HL-60/S4 (cell line): ENCODE measurements around the gene ADAMTSL3.

Experiments used
- in situ Hi-C: fragments of 300-500 bp; cut with MboI; formaldehyde crosslinking; loops from 2 replicates; pipeline ENCODE4 v1.14.3; 2022; ENCODE audit warnings: low sequenced_read_pairs

Gene ADAMTSL3

DNA sequence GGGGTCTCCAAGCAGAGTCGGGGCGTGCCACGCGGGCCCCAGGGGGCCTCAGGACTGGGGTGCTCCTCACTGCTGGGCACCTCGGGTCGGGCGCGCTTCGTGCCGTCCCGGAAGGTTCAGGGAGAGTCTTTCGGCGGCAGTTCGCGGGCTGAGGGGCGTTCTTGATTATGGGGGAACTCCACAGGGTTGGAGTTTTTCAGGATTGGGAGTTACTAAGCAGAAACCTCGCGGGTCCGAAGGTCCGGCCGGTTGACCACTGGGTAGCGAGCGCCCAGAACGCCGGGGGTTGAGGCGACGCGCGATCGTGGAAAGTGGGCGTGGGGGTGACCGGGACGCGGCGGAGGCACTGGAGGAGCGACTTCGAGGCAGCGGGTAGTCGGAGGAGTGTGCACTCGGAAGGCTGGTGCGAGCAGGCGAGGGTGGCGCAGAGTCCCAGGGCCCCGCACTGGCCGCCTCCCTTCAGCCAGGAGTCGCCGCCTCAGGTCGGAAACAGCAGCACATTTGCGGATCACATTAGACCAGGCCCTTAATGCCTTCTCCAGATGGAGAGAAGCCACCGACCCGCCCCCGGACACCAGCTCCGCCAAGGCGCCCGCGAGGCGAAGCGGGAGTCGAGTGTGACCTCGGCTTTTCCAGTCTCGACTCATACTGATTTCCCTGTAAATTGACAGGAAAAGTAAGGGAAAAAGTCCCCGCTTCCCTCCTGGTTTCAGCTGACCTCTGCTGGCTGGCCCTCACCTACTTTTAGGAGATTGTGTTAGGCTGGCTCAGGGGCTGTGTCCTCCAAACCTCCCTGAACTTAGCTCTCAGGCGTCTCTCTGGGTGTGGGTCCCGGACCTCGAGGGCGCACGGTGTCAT is 685 bp downstream of the ADAMTSL3 start:
- in situ Hi-C loops, result no loop called here

- in situ Hi-C loops, result no loop called here
Measured at GRCh38 chr15:83655237-83655616, 1.3 kb downstream of the ADAMTSL3 start.

GRCh38 chr15:83656192-83656591 is 2.3 kb downstream of the ADAMTSL3 start:
- in situ Hi-C loops, result no loop called here

GRCh38 chr15:83656943-83657528 is 3.1 kb downstream of the ADAMTSL3 start:
- in situ Hi-C loops, result no loop called here

DNA sequence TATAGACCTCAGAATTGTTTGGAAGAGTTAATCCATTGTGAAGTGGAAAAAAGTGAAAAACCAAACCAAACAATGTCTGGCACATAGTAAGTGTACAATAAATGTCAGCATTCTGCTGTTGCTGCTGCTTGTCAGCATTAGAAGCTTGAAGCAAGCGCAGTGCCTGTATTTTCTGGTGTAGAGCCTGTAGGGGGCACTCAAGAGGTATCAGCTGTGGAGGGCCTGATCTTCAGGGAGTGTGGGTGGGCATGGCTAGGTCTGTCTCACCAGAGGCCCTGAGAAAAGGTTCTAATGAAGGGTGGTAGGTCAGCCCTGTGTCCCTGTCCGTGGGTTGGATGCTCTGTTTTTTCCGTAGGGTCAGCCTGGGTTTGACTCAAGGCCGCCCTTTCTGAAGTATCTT is 3.6 kb downstream of the ADAMTSL3 start:
- in situ Hi-C loops, result no loop called here

DNA sequence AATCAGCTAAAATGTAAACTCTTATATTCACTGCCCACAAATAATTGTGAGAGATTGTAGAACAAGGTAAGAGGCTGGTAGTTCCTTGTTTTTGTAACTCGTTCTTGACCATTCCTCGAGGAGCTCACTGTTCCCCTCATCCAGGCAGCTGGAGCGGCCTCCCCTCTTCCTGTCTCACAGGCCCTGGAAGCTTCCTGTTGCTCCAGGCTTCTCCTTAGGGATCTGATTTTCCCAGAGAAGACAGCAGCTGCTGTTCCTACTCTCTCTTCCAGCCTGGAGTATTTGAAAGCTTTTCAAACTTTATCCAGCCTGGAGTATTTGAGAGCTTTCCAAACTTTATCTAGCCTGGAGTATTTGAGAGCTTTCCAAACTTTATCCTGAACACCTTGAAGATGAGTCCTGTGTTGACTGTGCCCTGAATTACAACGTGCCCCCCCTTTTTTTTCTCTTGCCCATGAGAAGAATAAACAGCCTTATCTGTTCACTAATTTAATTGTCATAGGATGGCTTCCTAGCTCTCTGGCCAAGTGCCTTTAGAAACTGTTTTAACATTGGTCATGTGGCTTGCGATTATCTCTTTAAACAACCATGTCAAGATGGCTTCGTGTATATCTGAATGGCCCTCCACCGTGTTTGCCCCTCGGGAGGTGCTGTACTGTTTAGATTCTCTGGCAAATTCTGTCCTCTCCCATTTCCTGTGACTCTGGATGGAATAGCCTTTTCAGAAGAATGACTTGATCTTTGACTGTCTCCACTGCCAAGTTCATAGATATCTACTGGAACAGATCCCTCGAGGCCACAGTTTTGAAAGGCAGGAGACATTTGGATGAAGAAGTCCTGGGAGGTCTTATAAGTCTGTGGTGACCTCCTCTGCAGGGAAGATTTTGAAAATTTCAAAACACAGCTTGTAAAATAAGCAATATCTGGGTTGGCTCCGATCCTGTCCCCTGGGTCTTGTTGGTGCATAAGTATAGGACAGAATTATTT is 4.8 kb downstream of the ADAMTSL3 start:
- in situ Hi-C loops, result no loop called here

DNA sequence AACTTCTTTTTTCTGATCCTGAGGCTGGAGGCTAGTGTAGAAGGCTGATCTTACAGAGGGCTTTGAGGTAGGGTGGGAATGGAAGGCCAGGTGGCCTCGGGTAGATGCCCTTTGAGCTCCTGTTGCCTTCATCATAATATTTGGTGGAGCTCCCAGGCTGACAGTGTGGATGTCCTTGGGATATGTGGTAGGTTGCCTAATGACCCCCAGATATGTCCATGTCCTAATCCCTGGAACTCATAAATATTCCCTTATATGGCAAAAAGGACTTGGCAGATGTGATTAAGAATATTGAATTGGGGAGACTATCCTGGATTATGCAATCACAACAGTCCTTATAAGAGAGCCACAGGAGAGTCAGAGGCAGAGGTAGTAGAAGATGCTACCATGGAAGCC is 5.5 kb downstream of the ADAMTSL3 start:
- in situ Hi-C loops, result no loop called here

- in situ Hi-C loops, result no loop called here
Measured at GRCh38 chr15:83665480-83665879, 11.6 kb downstream of the ADAMTSL3 start.

GRCh38 chr15:83670672-83671229 is 16.8 kb downstream of the ADAMTSL3 start:
- in situ Hi-C loops, result no loop called here

DNA sequence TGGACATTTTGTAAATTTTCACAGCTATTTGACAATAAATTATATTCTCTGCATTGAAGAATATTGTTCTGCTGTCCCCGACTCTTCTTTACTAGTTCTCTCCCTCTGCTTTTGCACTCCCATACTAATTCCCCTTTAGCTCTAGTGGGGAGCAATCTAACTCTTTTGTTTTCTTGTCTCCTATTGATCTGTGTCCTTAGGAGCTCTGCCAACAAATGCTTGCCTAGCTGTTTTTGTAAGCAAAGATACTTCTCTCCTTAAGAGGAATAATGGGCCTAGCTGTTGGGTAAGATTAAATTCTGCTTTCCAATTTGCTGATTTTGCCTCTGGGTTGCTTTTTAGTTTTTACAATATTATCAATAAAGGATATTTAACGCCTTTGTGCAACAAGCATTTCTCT is 17.7 kb downstream of the ADAMTSL3 start:
- in situ Hi-C loops, result no loop called here

DNA sequence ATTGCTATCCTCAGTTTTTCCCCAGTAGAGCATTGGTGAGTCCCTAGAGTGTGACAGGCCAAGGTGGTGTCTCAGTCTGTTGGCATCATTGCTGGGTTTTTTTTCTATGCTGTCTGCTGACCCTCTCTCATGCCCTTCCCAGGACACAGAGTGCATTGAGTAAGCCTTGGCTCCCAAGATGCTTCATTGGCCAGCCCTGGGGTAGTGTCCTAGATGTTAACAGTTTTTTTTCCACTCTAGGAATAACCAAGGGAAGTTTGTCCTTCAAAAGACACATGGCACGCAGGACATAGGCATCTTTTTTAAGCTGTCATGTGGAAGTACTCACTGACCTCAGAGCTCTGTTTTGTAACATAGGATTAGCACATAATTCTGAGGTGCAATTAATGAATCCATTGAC is 19.5 kb downstream of the ADAMTSL3 start:
- in situ Hi-C loops, result no loop called here

- in situ Hi-C loops, result no loop called here
Measured at GRCh38 chr15:83682476-83683088, 28.7 kb downstream of the ADAMTSL3 start.

- in situ Hi-C loops, result no loop called here
Measured at GRCh38 chr15:83685916-83686332, 32.0 kb downstream of the ADAMTSL3 start.

- in situ Hi-C loops, result no loop called here
Measured at GRCh38 chr15:83688201-83688600, 34.3 kb downstream of the ADAMTSL3 start.

DNA sequence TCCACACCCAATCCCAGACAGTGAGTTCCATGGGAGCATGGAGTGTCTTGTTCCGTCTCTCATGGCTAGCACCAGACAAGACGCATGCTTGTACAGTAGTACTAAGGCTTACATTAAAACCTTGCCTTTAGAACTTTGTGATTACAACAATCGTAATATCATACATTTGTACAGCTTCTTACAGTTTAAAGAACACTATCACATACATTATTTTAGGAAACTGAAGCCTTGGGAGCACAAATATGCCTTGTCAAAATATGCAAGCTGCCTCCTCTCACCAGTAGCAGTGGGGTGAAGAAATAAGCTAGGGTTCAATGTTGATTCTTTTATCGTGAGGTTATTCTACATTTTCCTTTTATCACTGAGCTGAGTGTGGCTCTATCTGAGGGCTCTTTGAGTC is 36.8 kb downstream of the ADAMTSL3 start:
- in situ Hi-C loops, result no loop called here

DNA sequence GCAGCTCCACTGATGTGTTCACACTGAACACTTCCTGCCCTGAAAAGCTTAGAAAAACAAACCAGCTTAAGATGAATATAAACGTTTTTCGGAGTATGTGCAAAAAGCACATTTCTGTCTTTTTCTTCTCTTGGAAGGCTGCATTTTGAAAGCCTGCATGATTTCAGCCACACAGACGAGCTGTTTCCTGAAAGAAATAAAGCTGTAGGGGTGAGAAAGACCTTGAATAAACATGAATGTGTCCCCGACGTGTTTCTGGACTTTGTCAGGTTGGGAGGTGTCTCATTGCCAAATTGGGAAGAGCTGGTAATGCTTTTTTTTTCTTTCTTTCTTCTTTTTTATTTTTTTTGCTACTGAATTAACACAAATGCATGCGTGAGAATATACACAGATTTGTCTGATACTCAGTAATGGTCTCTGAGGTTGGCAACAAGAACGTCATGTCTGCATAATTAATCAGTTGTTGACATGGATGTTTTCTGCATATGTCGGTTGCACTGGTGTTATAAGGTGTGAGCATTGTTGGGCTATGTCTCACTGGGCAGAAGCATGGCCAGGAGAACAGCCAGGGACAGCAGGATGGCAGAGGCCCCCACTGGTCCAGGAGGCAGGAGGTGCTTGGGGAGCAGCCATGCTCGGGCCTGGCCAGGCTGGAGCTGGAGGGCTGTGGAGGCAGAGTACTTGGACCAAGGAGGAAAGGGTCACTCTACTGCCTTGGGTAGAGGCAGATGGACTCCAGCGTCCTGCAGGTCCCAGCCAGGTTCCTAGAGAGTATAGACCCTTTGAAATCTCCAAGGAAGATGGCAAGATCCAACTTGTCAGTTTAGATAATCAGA is 39.0 kb downstream of the ADAMTSL3 start:
- in situ Hi-C loops, result no loop called here

- in situ Hi-C loops, result no loop called here
Measured at GRCh38 chr15:83694015-83694414, 40.1 kb downstream of the ADAMTSL3 start.

DNA sequence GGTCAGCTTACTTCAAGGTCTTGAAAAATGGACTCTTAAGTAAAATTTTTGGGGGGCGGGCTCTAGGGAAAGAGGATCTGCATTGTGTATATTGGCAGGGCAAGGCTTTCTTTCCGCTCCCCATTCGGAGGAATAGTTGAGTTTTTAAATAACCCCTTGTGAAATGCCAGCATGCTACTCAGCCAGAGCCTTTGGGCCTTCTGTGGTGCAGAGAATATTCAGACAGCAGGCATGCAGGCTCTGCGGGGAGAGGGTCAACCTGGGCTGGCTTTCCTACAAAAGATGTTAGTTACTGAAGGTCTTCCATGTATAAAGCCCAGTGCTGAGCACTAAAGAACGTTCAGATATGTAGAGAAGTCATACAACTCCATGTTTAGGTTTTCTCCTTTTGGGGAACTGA is 40.6 kb downstream of the ADAMTSL3 start:
- in situ Hi-C loops, result no loop called here

DNA sequence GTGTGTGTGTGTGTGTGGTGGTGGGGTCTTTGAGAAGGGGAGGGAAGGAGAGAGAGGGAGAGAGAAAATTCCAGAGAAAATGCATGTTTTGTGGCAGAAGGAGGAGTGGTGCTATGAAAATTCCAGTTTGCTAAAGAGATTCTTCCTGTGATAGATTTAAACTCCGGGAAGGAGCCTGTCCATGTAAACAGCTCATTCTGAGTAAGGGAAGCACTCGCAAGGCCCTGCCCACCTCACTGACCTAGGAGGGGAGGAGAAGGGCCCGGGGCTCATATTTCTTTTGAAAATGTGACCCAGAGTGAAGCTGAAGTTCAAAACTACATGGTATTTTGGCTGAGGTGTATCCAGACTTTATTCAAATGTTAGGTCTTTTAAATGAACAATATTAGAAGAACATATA is 41.3 kb downstream of the ADAMTSL3 start:
- in situ Hi-C loops, result no loop called here
